GM21360 (cell line): Measurements from ENCODE around the gene DNPH1.

ENCODE experiments used
- ATAC-seq: cut with Tn5 transposase; IDR thresholded peaks from one replicate; pipeline ENCODE4 v1.9.1; 2021; ENCODE audit warnings: mild to moderate bottlenecking, moderate library complexity; ENCODE audit not compliant: unreplicated experiment

Gene DNPH1

GRCh38 chr6:43263314-43264178, 34.3 kb upstream of the DNPH1 start:
- peak; percentile 84 for ATAC-seq

DNA sequence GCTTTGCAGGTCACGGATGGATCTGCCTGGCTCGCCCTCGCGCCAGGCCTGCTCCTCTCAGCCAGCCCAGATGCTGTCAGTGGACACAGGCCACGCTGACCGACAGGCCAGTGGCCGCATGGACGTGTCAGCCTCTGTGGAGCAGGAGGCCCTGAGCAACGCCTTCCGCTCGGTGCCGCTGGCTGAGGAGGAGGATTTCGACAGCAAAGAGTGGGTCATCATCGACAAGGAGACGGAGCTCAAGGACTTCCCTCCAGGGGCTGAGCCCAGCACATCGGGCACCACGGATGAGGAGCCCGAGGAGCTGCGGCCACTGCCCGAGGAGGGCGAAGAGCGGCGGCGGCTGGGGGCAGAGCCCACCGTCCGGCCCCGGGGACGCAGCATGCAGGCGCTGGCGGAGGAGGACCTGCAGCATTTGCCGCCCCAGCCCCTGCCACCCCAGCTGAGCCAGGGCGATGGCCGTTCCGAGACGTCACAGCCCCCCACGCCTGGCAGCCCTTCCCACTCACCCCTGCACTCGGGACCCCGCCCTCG, 33.6 kb upstream of the DNPH1 start:
- no peak for ATAC-seq

DNA sequence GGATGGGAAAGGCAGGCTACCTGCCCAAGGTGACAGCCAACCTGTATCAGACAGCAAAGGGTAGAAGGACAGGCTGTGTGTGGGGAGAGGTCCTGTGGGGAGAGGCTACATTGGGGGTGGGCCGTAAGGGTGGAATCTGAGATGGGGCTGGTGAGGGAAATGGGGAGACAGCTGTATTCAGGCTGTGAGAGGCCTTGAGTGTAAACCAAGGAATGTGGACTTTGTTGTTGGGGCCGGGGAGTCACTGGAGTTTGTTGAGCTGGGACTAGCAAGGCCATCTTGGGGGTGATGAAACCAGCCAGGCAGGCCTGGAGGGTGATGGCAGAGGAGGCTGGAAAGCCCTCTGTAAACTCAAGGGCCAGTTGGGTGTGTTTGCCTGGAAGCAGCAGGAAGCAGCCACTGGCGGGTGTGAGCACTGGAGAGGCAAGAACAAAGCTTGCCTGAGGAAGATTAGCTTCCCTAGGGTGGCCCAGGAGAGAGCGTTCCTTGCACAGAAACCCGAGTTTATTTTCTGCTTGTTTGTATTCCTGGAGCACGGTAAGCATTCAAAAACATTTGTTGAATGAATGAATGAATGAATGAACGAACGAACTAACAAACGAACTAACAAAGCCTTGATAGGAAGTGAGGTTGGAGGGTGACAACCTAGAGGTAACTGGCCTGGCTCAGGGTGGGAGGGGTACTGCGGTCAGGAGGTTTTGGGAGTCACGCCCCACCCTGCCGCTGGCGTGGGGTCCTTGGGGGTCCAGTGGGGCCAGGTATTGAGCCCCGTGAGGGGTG, 32.9 kb upstream of the DNPH1 start:
- no peak for ATAC-seq

DNA sequence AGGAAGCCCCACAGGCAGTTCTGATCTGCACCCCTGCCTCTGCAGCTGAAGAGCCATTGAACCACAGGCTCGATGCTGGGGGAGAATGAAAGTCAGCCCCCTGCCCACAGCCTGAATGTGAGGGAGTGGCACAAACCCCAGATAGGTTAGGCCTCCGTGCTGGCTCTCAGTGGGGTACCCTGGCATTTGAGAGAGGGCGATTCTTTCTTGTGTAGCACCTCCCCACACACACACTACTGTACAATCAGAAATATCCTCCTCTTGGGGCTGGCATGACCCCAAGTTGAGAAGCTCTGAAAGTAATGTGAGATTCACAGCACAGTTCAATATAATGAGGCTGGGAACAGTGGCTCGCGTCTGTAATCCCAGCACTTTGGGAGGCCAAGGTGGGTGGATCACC, 31.9 kb upstream of the DNPH1 start:
- no peak for ATAC-seq

GRCh38 chr6:43260791-43261190, 31.5 kb upstream of the DNPH1 start:
- ATAC-seq = no peak

DNA sequence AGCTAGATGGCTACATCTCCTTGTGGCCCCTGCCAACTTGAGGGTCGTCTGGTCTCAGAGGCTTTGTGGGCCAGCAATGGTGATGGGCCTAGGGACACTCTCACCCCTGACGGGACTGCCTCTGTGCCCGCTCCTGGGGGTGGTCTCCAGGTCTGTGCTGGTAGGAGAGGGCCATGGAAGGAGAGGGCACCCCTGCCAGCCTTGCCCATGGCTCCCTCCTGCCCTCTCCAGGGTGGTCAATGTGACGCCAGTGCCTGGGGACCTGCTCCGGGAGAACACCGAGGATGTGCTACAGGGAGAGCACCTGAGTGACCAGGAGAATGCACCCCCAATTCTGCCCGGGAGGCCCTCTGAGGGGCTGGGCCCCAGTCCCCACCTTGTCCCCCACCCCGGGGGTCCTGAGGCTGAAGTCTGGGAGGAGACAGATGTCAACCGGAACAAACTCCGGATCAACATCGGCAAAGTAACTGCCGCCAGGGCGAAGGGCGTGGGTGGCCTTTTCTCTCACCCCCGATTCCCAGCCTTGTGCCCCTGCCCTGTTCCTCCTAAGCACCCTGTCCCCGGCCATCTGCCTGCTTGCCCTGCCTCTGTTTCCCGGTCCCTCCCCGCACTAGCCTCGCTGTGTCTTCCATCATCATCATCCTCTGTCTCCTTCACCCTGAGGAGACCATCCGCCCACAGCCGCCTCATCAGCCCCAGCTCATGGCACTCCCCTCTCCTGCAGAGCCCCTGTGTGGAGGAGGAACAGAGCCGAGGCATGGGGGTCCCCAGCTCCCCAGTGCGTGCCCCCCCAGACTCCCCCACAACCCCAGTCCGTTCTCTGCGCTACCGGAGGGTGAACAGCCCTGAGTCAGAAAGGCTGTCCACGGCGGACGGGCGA, 29.8 kb upstream of the DNPH1 start:
- no peak for ATAC-seq

DNA sequence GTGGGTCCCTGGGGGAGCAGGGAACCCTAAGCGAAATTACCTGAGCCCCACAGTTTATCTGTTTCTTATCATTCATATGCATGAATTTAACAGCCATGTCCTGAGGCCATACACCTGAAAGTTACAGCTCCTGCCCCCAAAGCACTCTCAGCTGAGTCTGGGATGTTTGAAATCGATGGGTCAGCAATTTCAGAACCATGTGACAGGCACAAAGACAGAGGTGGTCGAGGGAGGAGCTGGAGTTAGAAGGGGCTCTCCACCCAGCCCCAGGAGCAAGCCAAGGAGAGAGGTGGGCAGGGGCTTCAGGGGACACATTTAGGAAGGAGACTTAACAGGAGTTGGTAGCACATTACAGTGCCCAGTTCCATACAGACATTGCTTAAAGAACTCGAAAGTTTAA, 28.9 kb upstream of the DNPH1 start:
- ATAC-seq = no peak

GRCh38 chr6:43257367-43258145, 28.3 kb upstream of the DNPH1 start:
- ATAC-seq = no peak

DNA sequence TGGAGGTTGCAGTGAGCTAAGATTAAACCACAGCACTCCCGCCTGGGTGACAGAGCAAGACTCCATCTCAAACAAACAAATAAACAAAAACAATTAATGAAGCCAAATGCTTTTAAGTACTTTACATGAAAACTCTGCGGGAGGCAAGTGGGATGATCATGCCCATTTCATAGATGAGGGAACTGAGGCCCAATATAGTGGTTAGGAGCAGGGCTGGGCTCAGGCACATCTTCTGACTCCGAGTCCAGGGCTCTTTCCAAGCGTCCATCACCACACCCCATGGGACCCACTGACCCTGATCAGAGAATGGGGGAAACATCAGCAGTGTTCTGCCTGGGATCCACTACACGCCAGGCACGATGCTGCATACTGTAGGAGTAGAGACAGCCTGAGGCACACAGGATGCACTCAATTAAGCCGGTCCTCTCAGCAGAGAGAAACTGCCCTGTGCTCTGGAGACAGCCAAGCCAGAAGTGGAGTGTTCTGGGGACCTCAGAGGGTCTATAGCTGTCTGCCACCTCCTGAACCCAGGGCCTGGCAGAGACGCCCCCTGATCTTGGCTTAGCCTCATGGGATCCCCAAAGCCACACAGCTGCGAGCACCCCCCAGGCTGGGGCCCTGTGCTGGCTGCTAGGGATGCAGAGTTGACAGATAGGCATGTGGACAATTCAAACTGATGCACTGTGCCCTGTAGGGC, 27.5 kb upstream of the DNPH1 start:
- no peak for ATAC-seq

DNA sequence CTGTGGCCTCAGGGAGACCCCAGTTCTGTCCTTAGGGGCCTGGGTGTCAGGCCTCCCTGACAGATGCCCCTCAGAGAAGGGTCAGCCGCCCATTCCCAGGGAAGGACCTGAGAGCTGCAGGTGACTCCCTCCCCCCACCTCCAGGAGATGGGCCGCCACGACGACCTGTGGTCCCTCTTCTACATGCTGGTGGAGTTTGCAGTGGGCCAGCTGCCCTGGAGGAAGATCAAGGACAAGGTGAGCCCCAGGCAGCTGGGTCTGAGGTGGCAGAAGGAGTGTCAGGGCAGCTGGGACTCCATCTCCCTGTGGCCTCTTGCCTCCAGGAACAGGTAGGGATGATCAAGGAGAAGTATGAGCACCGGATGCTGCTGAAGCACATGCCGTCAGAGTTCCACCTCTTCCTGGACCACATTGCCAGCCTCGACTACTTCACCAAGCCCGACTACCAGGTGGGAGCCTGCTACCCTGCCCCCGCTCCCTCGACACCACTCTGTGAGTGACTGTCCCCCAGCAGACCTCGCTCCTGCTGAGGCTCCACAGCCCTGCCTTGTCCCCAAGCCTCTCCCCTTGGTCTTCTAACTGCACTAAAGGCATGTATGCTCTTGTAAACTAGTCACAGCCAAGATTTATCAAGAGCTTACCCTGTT, 26.2 kb upstream of the DNPH1 start:
- no peak for ATAC-seq

- ATAC-seq = no peak
These were observed 25.6 kb upstream of the DNPH1 start for GRCh38 chr6:43254846-43255245.

- ATAC-seq = no peak
These were observed 25.0 kb upstream of the DNPH1 start for GRCh38 chr6:43254138-43254817.

DNA sequence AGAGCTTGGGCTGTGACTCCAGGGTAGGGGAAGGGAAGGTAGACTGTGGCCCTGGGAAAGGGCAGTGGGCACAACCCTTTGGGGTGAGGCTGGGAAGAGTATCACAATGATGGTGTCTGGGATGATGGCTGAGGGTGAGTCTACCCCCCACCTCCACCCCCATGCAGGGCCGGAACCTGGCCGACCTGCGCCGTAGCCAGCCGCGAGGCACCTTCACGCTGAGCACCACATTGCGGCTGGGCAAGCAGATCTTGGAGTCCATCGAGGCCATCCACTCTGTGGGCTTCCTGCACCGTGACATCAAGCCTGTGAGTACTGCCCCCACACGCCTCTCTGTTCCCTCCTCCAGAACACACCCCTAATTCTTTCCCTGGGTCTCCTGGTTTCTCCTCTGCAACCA, 24.1 kb upstream of the DNPH1 start:
- no peak for ATAC-seq

- no peak for ATAC-seq
These were observed 21.7 kb upstream of the DNPH1 start for GRCh38 chr6:43250992-43251373.

GRCh38 chr6:43248791-43249190, 19.5 kb upstream of the DNPH1 start:
- no peak for ATAC-seq

DNA sequence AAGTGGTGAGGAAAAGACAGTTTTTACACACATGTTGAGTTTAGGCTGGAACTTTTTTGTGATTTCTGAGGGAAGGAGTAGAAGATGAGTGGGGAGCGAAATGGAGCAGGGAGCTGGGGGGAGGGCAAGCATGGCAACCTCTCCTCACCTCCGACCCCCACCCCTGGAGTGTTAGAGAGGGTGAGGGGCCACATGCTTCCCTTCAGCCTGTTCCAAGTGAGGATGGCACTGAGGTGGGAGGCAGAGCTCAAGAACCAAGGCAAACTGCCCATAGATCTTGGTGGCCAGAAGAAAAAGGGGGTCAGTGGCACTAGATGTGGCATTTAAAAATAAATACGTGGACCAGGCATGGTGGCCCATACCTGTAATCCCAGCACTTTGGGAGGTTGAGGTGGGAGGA, 18.8 kb upstream of the DNPH1 start:
- no peak for ATAC-seq

- peak; percentile 77 for ATAC-seq
These were observed 18.1 kb upstream of the DNPH1 start for GRCh38 chr6:43247114-43247999.
